Breast epithelium (tissue), 4 donors: ENCODE data around the gene MAD1L1. TPM values are rescaled to one million over a fixed set of nuclear protein-coding genes. Genes with fewer than 3 reads are reported as not detected.

ENCODE experiments used
- DNase-seq, 2 donors: peaks; one replicate each; pipeline ENCODE4 v3.0.0-alpha.2; 2019; ENCODE audit warnings: low spot score in 2 of 2
- H3K27ac ChIP-seq, 2 donors: fragments of 200-600 bp; sonication (generic) in 1 of 2; one replicate each; pipeline ENCODE4 v1.5.1; 2016 to 2019; ENCODE audit warnings: mild to moderate bottlenecking in 1 of 2
- H3K27me3 ChIP-seq, 2 donors: fragments of 200-600 bp; sonication (generic) in 1 of 2; one replicate each; pipeline versions ENCODE4 v1.5.1 to v1.6.0; 2017 to 2019; ENCODE audit warnings: control low read depth in 1 of 2, mild to moderate bottlenecking in 1 of 2
- H3K36me3 ChIP-seq: fragments of 200-600 bp; one replicate; pipeline ENCODE4 v1.5.1; 2019
- H3K4me1 ChIP-seq, 2 donors: fragments of 200-600 bp; sonication (generic); one replicate each; pipeline ENCODE4 v1.5.1; 2016 to 2019; ENCODE audit warnings: control low read depth in 1 of 2
- H3K4me3 ChIP-seq, 3 donors: fragments of 200-600 bp; sonication (generic); 1 replicate in 2 of 3; 2 replicates in 1 of 3; pipeline ENCODE4 v1.5.1; 2016 to 2019; ENCODE audit warnings: mild to moderate bottlenecking in 3 of 3, moderate library complexity in 2 of 3
- H3K9me3 ChIP-seq, 2 donors: fragments of 200-600 bp; sonication (generic) in 1 of 2; one replicate each; pipeline ENCODE4 v1.5.1; 2016 to 2019; ENCODE audit warnings: control low read depth in 1 of 2
- POLR2A ChIP-seq: fragments of 450-650 bp; IDR thresholded peaks from one replicate; pipeline ENCODE4 v1.6.1; 2016; ENCODE audit warnings: antibody characterized with exemption, mild to moderate bottlenecking, moderate library complexity
- POLR2AphosphoS5 ChIP-seq, 3 donors: sonication (generic); formaldehyde crosslinking; IDR thresholded peaks; one replicate each; pipeline ENCODE4 v1.6.1; 2017; ENCODE audit warnings: antibody characterized with exemption in 3 of 3
- intact Hi-C: fragments of 100-400 bp; cut with DNase I; formaldehyde crosslinking; loops from one replicate; pipeline ENCODE4 v1.15.1; 2023; ENCODE audit warnings: low total_unique reads
- total RNA-seq, 3 donors: library from RNA; depleted of rRNA; stranded (reverse); fragments of >200 nt; gene quantifications; one replicate each; pipeline ENCODE4 v1.1.0, GENCODE V29; 2016
- TF ChIP-seq, protein P1 (sequence below), 3 donors: fragments of 450-650 bp; IDR thresholded peaks; one replicate each; pipeline ENCODE4 v1.5.1; 2016 to 2017; ENCODE audit warnings: antibody characterized with exemption in 3 of 3, mild to moderate bottlenecking in 3 of 3, moderate library complexity in 3 of 3

The MAD1L1 gene
- total RNA-seq, 3 donors from 2014 or later: 27.7 to 33.9 (median 28.8) TPM

DNA sequence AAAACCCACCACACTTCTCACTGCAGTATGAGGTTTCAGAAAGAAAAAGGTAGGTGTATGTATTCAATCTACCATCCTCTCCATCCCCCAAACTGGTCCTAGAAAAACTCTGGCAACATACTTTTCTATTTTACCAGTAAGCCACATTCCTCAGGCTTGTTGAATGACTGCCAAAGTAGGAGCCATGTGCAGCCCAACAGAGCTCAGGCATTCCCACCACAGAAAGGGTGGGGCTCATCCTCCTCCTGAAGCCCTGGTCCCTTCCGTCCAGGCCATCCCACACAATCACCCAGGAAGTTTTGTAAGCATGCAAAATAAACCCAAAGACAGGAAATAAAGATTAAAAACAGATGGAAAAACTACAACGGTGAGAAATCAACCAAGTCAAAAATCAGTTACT is 57.2 kb downstream of the MAD1L1 start:
- DNase-seq: peak in 1 of 2 donors; percentile 48
- H3K27me3 ChIP-seq: no peaks in the 10 kb centered on the region
- no peaks in the 10 kb centered on the region for H3K9me3 ChIP-seq
- no peak overlapping the region for H3K27ac ChIP-seq
- H3K36me3 ChIP-seq: no peaks in the 10 kb centered on the region
- peaks cover 3 to 6% of the 10 kb centered on the region in 2 donors for H3K4me1 ChIP-seq
- TF ChIP-seq POLR2A (no peak), POLR2AphosphoS5 (IDR thresholded peaks at IDR 0.05) (no peak)
- intact Hi-C loops: no loop called here
- no peak overlapping the region for H3K4me3 ChIP-seq

DNA sequence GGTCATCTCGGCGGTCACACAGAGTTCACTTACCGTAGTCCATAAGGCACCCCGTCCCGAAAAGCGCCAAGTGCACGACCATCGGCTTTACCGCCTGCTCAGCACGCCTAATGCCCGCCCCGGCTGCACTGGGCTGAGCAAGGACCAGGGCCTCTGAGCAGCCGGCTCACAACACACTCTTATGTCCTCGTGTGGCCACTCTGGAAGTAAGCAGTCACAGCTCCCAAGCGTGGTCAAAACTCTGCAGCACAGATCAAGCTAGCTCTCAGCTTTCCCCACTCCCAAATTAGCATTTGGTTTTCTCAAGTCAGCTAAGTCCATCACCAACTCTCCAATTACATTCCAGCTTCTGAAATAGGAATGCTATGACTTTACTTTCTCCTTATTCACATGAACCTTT is 57.7 kb downstream of the MAD1L1 start:
- H3K36me3 ChIP-seq: no peaks in the 10 kb centered on the region
- no peaks in the 10 kb centered on the region for H3K9me3 ChIP-seq
- no peak overlapping the region for H3K4me3 ChIP-seq
- H3K4me1 ChIP-seq: peaks cover 3 to 6% of the 10 kb centered on the region in 2 donors
- no peaks in the 10 kb centered on the region for H3K27me3 ChIP-seq
- no peak for DNase-seq
- H3K27ac ChIP-seq: peak overlapping the region in 1 of 2 donors; percentile 69
- intact Hi-C loops: no loop called here
- TF ChIP-seq, protein P1, sequence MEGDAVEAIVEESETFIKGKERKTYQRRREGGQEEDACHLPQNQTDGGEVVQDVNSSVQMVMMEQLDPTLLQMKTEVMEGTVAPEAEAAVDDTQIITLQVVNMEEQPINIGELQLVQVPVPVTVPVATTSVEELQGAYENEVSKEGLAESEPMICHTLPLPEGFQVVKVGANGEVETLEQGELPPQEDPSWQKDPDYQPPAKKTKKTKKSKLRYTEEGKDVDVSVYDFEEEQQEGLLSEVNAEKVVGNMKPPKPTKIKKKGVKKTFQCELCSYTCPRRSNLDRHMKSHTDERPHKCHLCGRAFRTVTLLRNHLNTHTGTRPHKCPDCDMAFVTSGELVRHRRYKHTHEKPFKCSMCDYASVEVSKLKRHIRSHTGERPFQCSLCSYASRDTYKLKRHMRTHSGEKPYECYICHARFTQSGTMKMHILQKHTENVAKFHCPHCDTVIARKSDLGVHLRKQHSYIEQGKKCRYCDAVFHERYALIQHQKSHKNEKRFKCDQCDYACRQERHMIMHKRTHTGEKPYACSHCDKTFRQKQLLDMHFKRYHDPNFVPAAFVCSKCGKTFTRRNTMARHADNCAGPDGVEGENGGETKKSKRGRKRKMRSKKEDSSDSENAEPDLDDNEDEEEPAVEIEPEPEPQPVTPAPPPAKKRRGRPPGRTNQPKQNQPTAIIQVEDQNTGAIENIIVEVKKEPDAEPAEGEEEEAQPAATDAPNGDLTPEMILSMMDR (IDR thresholded peaks at IDR 0.05): no peak
- TF ChIP-seq POLR2AphosphoS5 (IDR thresholded peaks at IDR 0.05) (no peak), POLR2A (no peak)

DNA sequence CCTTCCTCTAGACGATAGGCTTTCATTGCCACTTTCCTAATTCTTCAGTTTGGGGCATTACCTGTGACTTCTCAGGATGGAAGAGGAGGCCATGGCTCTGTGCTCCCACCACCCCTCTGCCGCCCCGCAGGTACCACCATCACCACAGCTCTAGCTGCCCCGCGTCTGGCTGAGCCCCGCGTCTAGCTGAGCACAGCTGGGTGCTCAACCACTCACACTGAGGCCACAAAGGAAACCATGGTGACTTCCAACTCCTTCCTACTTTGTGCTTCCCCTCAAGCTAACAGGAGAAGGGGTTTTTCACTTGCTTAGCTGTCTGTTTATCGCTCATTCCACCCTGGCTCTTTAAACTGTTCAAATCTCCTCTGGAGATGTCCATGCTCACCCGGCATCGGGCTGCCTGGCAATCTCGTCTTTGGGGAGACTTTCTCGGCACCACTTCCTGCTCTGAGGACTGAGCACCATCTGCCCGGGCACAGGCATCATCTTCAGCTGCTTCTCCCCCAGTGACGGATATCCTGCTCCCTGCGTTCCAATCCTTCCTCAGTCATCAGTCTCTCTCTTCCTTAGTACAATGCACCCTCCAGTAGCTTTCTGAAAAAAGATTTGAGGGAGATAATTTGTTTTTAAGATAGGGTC is 59.4 kb downstream of the MAD1L1 start:
- no peaks in the 10 kb centered on the region for H3K9me3 ChIP-seq
- no peak overlapping the region for H3K4me3 ChIP-seq
- peaks cover 3 to 6% of the 10 kb centered on the region in 2 donors for H3K4me1 ChIP-seq
- intact Hi-C loops: no loop called here
- H3K27ac ChIP-seq: no peak overlapping the region
- no peak for DNase-seq
- no peaks in the 10 kb centered on the region for H3K27me3 ChIP-seq
- H3K36me3 ChIP-seq: no peaks in the 10 kb centered on the region
- TF ChIP-seq POLR2AphosphoS5 (IDR thresholded peaks at IDR 0.05) (no peak), POLR2A (no peak)
- TF ChIP-seq, protein P1 (IDR thresholded peaks at IDR 0.05): no peak

DNA sequence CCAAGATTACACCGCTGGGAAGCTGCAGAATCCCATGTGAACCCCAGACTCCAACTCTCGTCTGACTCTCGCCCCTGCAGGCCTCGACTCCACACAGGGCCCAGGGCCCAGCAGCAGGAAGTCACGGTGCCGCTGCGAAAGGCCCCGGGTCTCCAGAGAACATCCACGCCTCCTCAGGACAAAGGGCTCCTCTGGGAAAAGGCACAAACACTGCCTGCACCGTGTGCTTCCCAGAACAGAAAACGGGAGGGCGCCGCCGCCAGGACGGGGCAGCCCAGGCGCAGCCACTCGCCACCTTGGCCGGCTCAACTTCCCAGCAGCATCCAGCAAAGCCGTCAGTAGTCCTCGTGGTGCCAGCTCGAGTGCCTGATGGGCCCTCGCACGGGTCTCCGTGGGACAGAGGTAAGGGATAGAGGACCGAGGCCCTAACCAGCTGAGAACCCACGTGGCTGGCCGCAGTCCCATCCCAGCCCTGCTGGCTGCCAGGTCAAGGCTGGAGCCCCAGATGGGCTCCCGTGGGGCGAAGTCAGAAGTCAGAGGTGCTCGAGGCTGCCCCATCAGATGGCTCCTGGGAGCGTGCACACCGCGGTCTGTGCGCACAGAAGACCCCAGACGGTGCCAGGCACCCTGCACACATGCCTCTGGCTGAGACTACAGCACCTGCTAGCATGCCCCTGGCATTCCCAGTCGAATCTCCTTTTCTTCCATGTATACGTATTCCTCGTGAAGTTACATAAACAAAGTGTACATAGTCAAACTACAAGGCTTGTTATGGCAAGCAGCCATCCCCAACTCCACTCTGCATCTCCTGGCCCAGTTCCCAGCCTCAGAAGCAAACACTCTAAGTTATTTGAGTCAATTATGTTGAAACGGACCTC is 60.2 kb downstream of the MAD1L1 start:
- no peak overlapping the region for H3K4me3 ChIP-seq
- no peaks in the 10 kb centered on the region for H3K9me3 ChIP-seq
- peak overlapping the region in 1 of 2 donors; percentile 19 for H3K27ac ChIP-seq
- peaks cover 3 to 6% of the 10 kb centered on the region in 2 donors for H3K4me1 ChIP-seq
- TF ChIP-seq, protein P1 (IDR thresholded peaks at IDR 0.05): no peak
- intact Hi-C loops: no loop called here
- no peaks in the 10 kb centered on the region for H3K36me3 ChIP-seq
- peak in 1 of 2 donors; percentile 67 for DNase-seq
- no peaks in the 10 kb centered on the region for H3K27me3 ChIP-seq

DNA sequence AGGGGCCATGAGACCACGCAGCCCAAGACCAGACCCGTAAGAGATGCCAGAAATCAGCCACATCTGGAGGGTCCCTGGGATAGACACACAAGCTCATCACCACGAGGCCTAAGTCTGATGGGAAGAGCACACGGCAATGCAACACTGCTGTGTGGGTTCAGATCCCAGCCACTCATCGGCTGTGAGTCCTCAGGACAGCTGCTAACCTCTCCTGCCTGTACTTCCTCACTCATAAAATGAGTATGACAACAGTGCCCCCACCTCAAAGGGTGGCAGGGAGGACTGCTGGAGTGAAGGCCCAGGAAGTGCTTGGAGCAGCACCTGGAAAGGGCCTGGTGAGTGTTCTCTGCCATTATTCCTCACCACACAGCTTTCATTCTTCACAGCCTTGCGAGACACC is 60.9 kb downstream of the MAD1L1 start:
- no peaks in the 10 kb centered on the region for H3K36me3 ChIP-seq
- no peaks in the 10 kb centered on the region for H3K9me3 ChIP-seq
- no peak overlapping the region for H3K4me3 ChIP-seq
- TF ChIP-seq POLR2A (no peak), POLR2AphosphoS5 (IDR thresholded peaks at IDR 0.05) (no peak)
- TF ChIP-seq, protein P1 (IDR thresholded peaks at IDR 0.05): no peak
- no peaks in the 10 kb centered on the region for H3K27me3 ChIP-seq
- H3K4me1 ChIP-seq: peaks cover 3 to 6% of the 10 kb centered on the region in 2 donors
- intact Hi-C loops: no loop called here
- DNase-seq: no peak
- H3K27ac ChIP-seq: no peak overlapping the region
